SJCRH30 (cell line): ENCODE measurements around the gene UBTD1. TPM values are rescaled to one million over a fixed set of nuclear protein-coding genes. Genes with fewer than 3 reads are reported as not detected.
"Not testable (repeated sequence)": the region's sequence is repeated elsewhere in the genome, so short reads cannot be mapped to it uniquely, and the experiment has no call there.

Experiments
- DNase-seq, 2 experiments: peaks; one replicate each; pipeline ENCODE4 v3.0.0-alpha.2; 2015 to 2020
- H3K27ac ChIP-seq: fragments of 250-450 bp; sonication (Bioruptor Pico); 2 replicates; pipeline ENCODE4 v1.5.1; 2020; ENCODE audit warnings: mild to moderate bottlenecking, moderate library complexity
- H3K27me3 ChIP-seq: fragments of 250-450 bp; sonication (Bioruptor Pico); 2 replicates; pipeline ENCODE4 v1.5.1; 2020; ENCODE audit warnings: mild to moderate bottlenecking, moderate library complexity
- H3K36me3 ChIP-seq: fragments of 250-450 bp; sonication (Bioruptor Pico); 2 replicates; pipeline ENCODE4 v1.5.1; 2020; ENCODE audit warnings: mild to moderate bottlenecking, moderate library complexity
- H3K4me1 ChIP-seq: fragments of 250-450 bp; sonication (Bioruptor Pico); 2 replicates; pipeline ENCODE4 v1.5.1; 2020; ENCODE audit warnings: mild to moderate bottlenecking, moderate library complexity
- H3K4me3 ChIP-seq: fragments of 250-450 bp; sonication (Bioruptor Pico); 2 replicates; pipeline ENCODE4 v1.5.1; 2020; ENCODE audit warnings: mild to moderate bottlenecking, moderate library complexity
- H3K9me3 ChIP-seq: fragments of 250-450 bp; sonication (Bioruptor Pico); replicated peaks from 2 replicates; pipeline ENCODE4 v1.5.1; 2020; ENCODE audit warnings: mild to moderate bottlenecking, moderate library complexity
- total RNA-seq: library from RNA; depleted of rRNA; stranded (reverse); fragments of >200 nt; shearing (Covaris generic); gene quantifications from 2 replicates; pipeline ENCODE4 v1.2.3, GENCODE V29; 2014

The UBTD1 gene
- total RNA-seq, 1 experiment from 2014 or later, result 14.3 TPM

DNA sequence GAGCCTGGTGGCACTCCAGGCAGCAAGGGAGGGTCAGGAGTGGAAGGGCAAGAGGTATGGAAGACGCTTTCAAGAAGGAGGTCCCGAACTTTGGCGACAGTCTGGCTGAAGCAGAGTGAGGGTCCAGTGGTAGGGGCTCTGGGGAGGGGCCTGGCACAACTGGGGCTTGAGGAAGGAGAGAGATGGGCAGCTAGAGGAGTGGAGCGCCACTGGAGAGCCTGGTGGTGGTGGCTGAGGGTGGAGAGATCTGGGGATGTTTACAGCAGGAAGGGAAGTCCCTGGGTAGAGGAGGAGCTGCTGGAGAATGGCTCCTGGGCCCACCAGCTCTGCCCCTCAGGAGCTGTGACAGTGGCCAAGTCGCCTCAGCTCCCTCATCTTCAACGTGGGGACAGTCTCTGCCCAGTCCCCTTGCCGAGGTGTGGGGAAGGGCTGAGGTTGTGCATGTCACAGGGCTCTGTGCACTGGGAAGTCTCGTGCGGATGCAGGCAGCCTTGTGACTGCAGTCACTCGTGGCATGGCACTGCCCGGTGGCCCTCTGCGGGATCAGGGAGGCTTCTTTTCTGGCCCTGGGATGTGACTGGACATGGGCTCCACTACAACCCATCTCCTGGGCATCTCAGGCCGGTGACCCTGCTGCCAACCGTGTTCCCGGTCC is 18.5 kb downstream of the UBTD1 start:
- no peaks in the 10 kb centered on the region for H3K9me3 ChIP-seq
- peak overlapping the region; percentile 86 for H3K27ac ChIP-seq
- no peak for DNase-seq
- no peak overlapping the region for H3K4me3 ChIP-seq
- no peaks in the 10 kb centered on the region for H3K36me3 ChIP-seq
- peaks cover 35% of the 10 kb centered on the region for H3K4me1 ChIP-seq
- no peaks in the 10 kb centered on the region for H3K27me3 ChIP-seq

- Histone ChIP-seq H3K27me3 (no peaks in the 10 kb centered on the region), H3K27ac (peak overlapping the region; percentile 86), H3K4me3 (peak overlapping the region; percentile 32), H3K36me3 (no peaks in the 10 kb centered on the region), H3K9me3 (no peaks in the 10 kb centered on the region), H3K4me1 (peaks cover 34% of the 10 kb centered on the region)
- no peak for DNase-seq
Measured at GRCh38 chr10:97517778-97518300, 19.1 kb downstream of the UBTD1 start.

DNA sequence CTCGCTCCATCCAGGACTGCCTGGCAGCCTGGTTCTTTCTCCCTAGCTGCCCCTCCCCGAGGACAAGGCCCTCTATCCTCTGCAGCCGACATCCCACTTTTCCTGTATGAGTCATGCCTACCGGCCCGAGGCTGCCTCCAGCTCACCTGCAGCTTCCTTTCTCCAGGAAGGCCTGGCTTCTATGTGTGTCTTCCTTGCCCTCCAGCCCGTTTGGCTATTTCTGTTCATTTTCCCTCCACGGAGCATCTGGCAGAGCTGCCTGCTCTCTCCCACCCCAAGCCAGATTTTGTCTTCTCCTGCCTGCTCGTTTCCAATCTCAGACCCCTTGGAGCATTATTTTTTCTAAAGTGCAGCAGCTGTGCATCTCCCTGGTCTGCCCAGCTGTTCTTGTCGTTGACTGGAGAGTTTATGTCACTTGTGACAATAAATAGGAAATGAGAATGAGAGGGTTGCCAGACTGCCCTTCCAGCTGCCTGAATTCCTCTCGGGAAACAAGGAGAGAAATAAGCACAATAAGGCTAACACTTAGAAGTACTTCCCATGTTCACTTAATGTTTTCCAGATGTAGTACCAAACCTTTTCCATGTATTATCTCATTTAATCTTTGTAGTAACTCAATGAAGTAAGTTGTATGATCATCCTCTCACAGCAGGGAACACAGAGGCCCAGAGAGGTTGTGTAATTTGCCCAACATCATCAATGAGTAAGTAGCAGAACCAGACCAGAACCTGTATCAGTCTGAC is 19.7 kb downstream of the UBTD1 start:
- Histone ChIP-seq H3K4me3 (peak overlapping the region; percentile 32), H3K27ac (peak overlapping the region; percentile 86), H3K36me3 (no peaks in the 10 kb centered on the region), H3K4me1 (peaks cover 29% of the 10 kb centered on the region), H3K9me3 (no peaks in the 10 kb centered on the region), H3K27me3 (no peaks in the 10 kb centered on the region)
- peak; percentile 82 to 92 for DNase-seq

DNA sequence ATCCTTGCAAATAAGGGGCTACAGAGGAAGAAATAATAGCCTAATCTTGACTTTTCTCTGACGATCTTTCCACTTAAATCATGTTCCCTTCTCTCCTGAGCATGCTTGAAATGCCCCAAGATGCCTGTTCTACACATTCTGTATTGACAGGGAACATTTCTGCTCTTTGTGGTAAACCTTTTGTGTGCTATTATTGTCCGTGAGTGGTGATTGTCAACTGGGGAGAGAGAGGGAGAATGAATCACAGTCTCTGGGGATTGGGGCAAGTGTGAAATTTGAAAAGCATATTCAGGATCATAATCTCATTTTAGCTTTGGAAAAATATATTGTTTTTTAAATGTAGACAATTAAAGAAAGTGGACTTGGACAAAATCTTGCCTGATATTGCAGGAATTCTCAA is 20.6 kb downstream of the UBTD1 start:
- Histone ChIP-seq H3K27me3 (no peaks in the 10 kb centered on the region), H3K4me1 (peaks cover 29% of the 10 kb centered on the region), H3K27ac (peak overlapping the region; percentile 86), H3K9me3 (no peaks in the 10 kb centered on the region), H3K4me3 (no peak overlapping the region), H3K36me3 (no peaks in the 10 kb centered on the region)
- no peak for DNase-seq

DNA sequence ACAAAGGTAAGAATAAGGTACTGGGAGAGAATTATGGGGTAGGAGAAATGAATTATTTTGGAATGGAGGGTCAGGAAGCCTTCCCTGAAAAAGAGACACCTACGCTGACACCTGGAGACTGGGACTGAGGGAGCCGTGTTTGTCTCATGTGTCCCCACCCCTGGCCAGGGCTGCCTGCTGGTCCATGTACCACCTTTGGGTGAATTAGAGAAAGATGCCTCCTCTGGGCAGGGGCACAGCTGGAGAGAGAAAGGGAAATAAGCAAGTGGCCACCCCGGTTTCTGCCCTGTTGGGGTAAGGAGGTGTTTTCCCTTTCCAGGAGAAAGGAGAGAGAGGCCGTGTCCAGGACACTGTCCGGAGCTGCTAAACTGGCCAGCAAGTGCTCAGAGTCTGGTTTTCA is 21.8 kb downstream of the UBTD1 start:
- H3K27me3 ChIP-seq, result no peaks in the 10 kb centered on the region
- no peaks in the 10 kb centered on the region for H3K36me3 ChIP-seq
- DNase-seq, result no peak
- H3K4me1 ChIP-seq, result peaks cover 29% of the 10 kb centered on the region
- H3K9me3 ChIP-seq, result no peaks in the 10 kb centered on the region
- H3K27ac ChIP-seq, result no peak overlapping the region
- no peak overlapping the region for H3K4me3 ChIP-seq

- no peaks in the 10 kb centered on the region for H3K27me3 ChIP-seq
- H3K36me3 ChIP-seq, result no peaks in the 10 kb centered on the region
- H3K4me1 ChIP-seq, result peaks cover 29% of the 10 kb centered on the region
- no peak overlapping the region for H3K27ac ChIP-seq
- DNase-seq, result no peak
- no peaks in the 10 kb centered on the region for H3K9me3 ChIP-seq
- no peak overlapping the region for H3K4me3 ChIP-seq
Measured at GRCh38 chr10:97520978-97521761, 22.4 kb downstream of the UBTD1 start.

- DNase-seq, result no peak
- H3K36me3 ChIP-seq, result no peaks in the 10 kb centered on the region
- no peaks in the 10 kb centered on the region for H3K9me3 ChIP-seq
- no peaks in the 10 kb centered on the region for H3K27me3 ChIP-seq
- peaks cover 29% of the 10 kb centered on the region for H3K4me1 ChIP-seq
- H3K27ac ChIP-seq, result no peak overlapping the region
- H3K4me3 ChIP-seq, result no peak overlapping the region
Measured at GRCh38 chr10:97522071-97522470, 23.3 kb downstream of the UBTD1 start.

- DNase-seq, result no peak
- H3K4me1 ChIP-seq, result peaks cover 20% of the 10 kb centered on the region
- no peak overlapping the region for H3K27ac ChIP-seq
- no peaks in the 10 kb centered on the region for H3K36me3 ChIP-seq
- no peak overlapping the region for H3K4me3 ChIP-seq
- no peaks in the 10 kb centered on the region for H3K9me3 ChIP-seq
- no peaks in the 10 kb centered on the region for H3K27me3 ChIP-seq
Measured at GRCh38 chr10:97522937-97523336, 24.2 kb downstream of the UBTD1 start.

GRCh38 chr10:97525086-97525485 is 26.4 kb downstream of the UBTD1 start:
- Histone ChIP-seq H3K36me3 (no peaks in the 10 kb centered on the region), H3K27me3 (no peaks in the 10 kb centered on the region), H3K9me3 (no peaks in the 10 kb centered on the region), H3K27ac (no peak overlapping the region), H3K4me3 (no peak overlapping the region), H3K4me1 (peaks cover 1% of the 10 kb centered on the region; the same call in 1 of the 2 replicates)
- no peak for DNase-seq

DNA sequence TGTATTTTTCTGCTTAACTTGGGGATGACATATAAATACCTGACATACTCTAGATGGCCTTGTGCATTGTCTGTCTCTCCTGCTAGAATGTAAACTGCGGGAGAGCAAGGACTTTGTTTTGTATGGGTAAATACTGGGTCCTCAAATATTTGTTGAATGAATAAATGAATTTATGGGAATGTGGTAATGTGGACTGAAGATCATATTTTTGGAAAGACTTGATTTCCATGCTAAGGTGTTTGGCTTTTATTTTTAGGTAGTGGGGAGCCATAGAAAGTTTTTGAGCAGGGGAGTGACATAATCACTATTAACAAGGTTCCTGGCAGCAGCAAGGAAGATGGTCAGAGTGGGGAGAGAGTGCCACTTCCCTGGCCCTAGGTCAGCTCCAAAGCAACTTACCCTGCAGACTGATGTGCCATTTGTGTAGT is 27.0 kb downstream of the UBTD1 start:
- DNase-seq, result no peak
- no peak overlapping the region for H3K4me3 ChIP-seq
- H3K9me3 ChIP-seq, result no peaks in the 10 kb centered on the region
- H3K4me1 ChIP-seq, result no peaks in the 10 kb centered on the region
- no peaks in the 10 kb centered on the region for H3K27me3 ChIP-seq
- H3K27ac ChIP-seq, result no peak overlapping the region
- no peaks in the 10 kb centered on the region for H3K36me3 ChIP-seq

- H3K27me3 ChIP-seq, DNase-seq, H3K27ac ChIP-seq, H3K4me3 ChIP-seq, H3K9me3 ChIP-seq, H3K36me3 ChIP-seq, H3K4me1 ChIP-seq: not testable (repeated sequence)
Measured at GRCh38 chr10:97528876-97529275, 30.2 kb downstream of the UBTD1 start.

GRCh38 chr10:97529685-97530465 is 31.2 kb downstream of the UBTD1 start:
- H3K27me3 ChIP-seq, result no peaks in the 10 kb centered on the region
- no peak overlapping the region for H3K27ac ChIP-seq
- no peak overlapping the region for H3K4me3 ChIP-seq
- peaks cover 7% of the 10 kb centered on the region for H3K4me1 ChIP-seq
- H3K9me3 ChIP-seq, result no peaks in the 10 kb centered on the region
- no peaks in the 10 kb centered on the region for H3K36me3 ChIP-seq
- DNase-seq, result no peak

DNA sequence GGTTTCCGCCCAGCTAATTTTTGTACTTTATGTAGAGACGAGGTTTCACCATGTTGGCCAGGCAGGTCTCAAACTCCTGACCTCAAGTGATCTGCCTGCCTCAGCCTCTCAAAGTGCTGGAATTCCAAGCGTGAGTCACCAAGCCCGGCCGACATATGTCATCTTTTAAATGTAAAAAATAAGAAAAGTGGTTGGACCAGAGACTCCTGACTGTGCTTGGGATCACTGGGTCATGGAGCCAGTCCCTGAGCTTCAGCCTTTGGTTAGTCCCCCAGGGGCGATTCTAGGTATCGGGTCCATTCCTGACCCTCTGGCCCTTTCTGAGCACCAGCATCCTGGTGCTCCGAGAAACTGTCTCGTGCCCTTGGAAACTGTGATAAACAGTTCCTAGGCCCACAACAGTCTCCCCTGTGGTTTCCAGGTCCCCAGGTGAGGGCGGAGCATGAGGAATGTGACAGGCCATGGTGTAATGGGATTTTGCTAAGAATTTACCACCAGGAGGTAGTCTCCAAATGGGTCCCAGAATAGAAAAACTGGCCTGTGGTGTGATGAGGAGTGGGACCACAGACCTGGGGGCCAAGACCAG is 32.8 kb downstream of the UBTD1 start:
- Histone ChIP-seq H3K9me3 (no peaks in the 10 kb centered on the region), H3K36me3 (no peaks in the 10 kb centered on the region), H3K27ac (no peak overlapping the region), H3K4me3 (no peak overlapping the region), H3K4me1 (peaks cover 7% of the 10 kb centered on the region), H3K27me3 (no peaks in the 10 kb centered on the region)
- no peak for DNase-seq
